ENCODE results near the gene CLOCK. TPM values are rescaled to one million over a fixed set of nuclear protein-coding genes. Genes with fewer than 3 reads are reported as not detected.

Gene CLOCK
- total and polyA plus RNA-seq, 2 of the 13 experiments (the other 11 are each of a cell fraction or from before 2014, with no cell fraction given): 8.8 to 13.5 TPM

GRCh38 chr4:55530691-55531090 lies 16.0 kb downstream of the CLOCK start:
- CTCF ChIA-PET (ENCODE audit: low intra/inter-chr PET ratio, low total read pairs): no interaction called here
- TF ChIP-seq, protein P1, sequence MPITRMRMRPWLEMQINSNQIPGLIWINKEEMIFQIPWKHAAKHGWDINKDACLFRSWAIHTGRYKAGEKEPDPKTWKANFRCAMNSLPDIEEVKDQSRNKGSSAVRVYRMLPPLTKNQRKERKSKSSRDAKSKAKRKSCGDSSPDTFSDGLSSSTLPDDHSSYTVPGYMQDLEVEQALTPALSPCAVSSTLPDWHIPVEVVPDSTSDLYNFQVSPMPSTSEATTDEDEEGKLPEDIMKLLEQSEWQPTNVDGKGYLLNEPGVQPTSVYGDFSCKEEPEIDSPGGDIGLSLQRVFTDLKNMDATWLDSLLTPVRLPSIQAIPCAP (CRISPR knock-in tag; IDR thresholded peaks at IDR 0.05; ENCODE audit: low read depth): no peak
- no peak for TF ChIP-seq NCOA5 (CRISPR knock-in tag; IDR thresholded peaks at IDR 0.05)
- no peak for TF ChIP-seq ZFP90 (CRISPR knock-in tag; IDR thresholded peaks at IDR 0.05; ENCODE audit: borderline replicate concordance)
- no peak for TF ChIP-seq CSRNP1 (CRISPR knock-in tag; IDR thresholded peaks at IDR 0.05)
- TF ChIP-seq MBD4 (IDR thresholded peaks at IDR 0.05; ENCODE audit: borderline replicate concordance, low read length): no peak
- no peak for TF ChIP-seq CREB3 (CRISPR knock-in tag; IDR thresholded peaks at IDR 0.05)
- TF ChIP-seq HCFC1 (IDR thresholded peaks at IDR 0.05; ENCODE audit: low read depth, low read length): no peak
- no peak for TF ChIP-seq ZFP62 (CRISPR knock-in tag; IDR thresholded peaks at IDR 0.05)
- no peak for TF ChIP-seq FOXP1 (IDR thresholded peaks at IDR 0.05)
- no peak for TF ChIP-seq FOXP1 (CRISPR knock-in tag; IDR thresholded peaks at IDR 0.05)
- no peak for TF ChIP-seq IKZF1 (IDR thresholded peaks at IDR 0.05)
- TF ChIP-seq REPIN1 (CRISPR knock-in tag; IDR thresholded peaks at IDR 0.05; ENCODE audit: borderline replicate concordance, low read depth): no peak
- TF ChIP-seq ZNF709 (CRISPR knock-in tag; IDR thresholded peaks at IDR 0.05): no peak
- TF ChIP-seq, protein P2, sequence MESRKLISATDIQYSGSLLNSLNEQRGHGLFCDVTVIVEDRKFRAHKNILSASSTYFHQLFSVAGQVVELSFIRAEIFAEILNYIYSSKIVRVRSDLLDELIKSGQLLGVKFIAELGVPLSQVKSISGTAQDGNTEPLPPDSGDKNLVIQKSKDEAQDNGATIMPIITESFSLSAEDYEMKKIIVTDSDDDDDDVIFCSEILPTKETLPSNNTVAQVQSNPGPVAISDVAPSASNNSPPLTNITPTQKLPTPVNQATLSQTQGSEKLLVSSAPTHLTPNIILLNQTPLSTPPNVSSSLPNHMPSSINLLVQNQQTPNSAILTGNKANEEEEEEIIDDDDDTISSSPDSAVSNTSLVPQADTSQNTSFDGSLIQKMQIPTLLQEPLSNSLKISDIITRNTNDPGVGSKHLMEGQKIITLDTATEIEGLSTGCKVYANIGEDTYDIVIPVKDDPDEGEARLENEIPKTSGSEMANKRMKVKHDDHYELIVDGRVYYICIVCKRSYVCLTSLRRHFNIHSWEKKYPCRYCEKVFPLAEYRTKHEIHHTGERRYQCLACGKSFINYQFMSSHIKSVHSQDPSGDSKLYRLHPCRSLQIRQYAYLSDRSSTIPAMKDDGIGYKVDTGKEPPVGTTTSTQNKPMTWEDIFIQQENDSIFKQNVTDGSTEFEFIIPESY (CRISPR knock-in tag; IDR thresholded peaks at IDR 0.05): no peak
- TF ChIP-seq ARHGAP35 (CRISPR knock-in tag; IDR thresholded peaks at IDR 0.05; ENCODE audit: borderline replicate concordance): no peak
- TF ChIP-seq ZNF766 (CRISPR knock-in tag; IDR thresholded peaks at IDR 0.05; ENCODE audit: borderline replicate concordance): no peak
- TF ChIP-seq KAT2B (IDR thresholded peaks at IDR 0.05; ENCODE audit: borderline replicate concordance, low read depth, low read length): no peak
- TF ChIP-seq, protein P3, sequence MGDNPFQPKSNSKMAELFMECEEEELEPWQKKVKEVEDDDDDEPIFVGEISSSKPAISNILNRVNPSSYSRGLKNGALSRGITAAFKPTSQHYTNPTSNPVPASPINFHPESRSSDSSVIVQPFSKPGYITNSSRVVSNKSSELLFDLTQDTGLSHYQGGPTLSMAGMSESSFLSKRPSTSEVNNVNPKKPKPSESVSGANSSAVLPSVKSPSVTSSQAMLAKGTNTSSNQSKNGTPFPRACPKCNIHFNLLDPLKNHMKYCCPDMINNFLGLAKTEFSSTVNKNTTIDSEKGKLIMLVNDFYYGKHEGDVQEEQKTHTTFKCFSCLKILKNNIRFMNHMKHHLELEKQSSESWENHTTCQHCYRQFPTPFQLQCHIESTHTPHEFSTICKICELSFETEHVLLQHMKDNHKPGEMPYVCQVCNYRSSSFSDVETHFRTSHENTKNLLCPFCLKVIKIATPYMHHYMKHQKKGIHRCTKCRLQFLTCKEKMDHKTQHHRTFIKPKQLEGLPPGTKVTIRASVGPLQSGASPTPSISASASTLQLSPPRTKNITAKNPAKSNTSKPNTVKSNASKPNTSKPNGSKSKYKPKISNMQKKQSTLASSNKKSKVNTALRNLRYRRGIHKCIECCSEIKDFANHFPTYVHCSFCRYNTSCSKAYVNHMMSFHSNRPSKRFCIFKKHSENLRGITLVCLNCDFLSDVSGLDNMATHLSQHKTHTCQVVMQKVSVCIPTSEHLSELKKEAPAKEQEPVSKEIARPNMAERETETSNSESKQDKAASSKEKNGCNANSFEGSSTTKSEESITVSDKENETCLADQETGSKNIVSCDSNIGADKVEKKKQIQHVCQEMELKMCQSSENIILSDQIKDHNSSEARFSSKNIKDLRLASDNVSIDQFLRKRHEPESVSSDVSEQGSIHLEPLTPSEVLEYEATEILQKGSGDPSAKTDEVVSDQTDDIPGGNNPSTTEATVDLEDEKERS (CRISPR knock-in tag; IDR thresholded peaks at IDR 0.05): no peak
- no peak for TF ChIP-seq ZEB1 (IDR thresholded peaks at IDR 0.05; ENCODE audit: insufficient replicate concordance, low read depth)

More at GRCh38 chr4:55530691-55531090, 16.0 kb downstream of the CLOCK start:
- no peak overlapping the region for H3K4me3 ChIP-seq (replicated peaks in 1 of 3; ENCODE audit: insufficient read depth in 1 of 3, low read depth in 2 of 3, low read length in 3 of 3)
- no peak overlapping the region for H3K27ac ChIP-seq (ENCODE audit: extremely low read length, insufficient read depth, low read length)
- no peaks in the 10 kb centered on the region for H3K27me3 ChIP-seq (ENCODE audit: control insufficient read depth in 1 of 2, insufficient read depth in 2 of 2, low read length in 2 of 2)
- WGBS (ENCODE audit: low lambda C conversion rate): 93% methylated on average over 4 of the region's 4 CpGs
- DNase-seq (ENCODE audit: low spot score) (no peak), ATAC-seq (no peak), FAIRE-seq (no peak)
- intact Hi-C loops (cut with micrococcal nuclease; ENCODE audit: unreplicated experiment): no loop called here
- no peak overlapping the region for H3K4me2 ChIP-seq (ENCODE audit: low read depth, low read length)
- no peak overlapping the region for H3K9ac ChIP-seq (ENCODE audit: insufficient read depth, low read depth, low read length)
- no peaks in the 10 kb centered on the region for H3K4me1 ChIP-seq (ENCODE audit: insufficient read depth, low read length)
- H4K20me1 ChIP-seq (ENCODE audit: insufficient read depth, low read length): no peaks in the 10 kb centered on the region
- peaks cover 43% of the 10 kb centered on the region for H3K79me2 ChIP-seq (ENCODE audit: insufficient read depth, low read length)
- 0 out of 2 replicates have a peak, but pooled peaks cover 6% of the 10 kb centered on the region for H3K9me3 ChIP-seq (ENCODE audit: low read length)
- no peak overlapping the region for H2AFZ ChIP-seq (ENCODE audit: low read length)
- in situ Hi-C loops (cut with HindIII; ENCODE audit: extremely low pct_ligation_motif_present, low pct_unique_long_range_greater_than_20kb): no loop called here
- no TSS peak for BruUV-seq (replicated peaks)
- POLR2A ChIA-PET: no interaction called here
- no peaks in the 10 kb centered on the region for H3K36me3 ChIP-seq (replicated peaks in 1 of 2; ENCODE audit: control insufficient read depth in 1 of 2, insufficient read depth in 2 of 2, low read length in 2 of 2)
